Small intestine (tissue), 7 donors: Measurements from ENCODE around the gene SREBF1. TPM values are rescaled to one million over a fixed set of nuclear protein-coding genes. Genes with fewer than 3 reads are reported as not detected.

Experiments
- DNase-seq, 2 donors: peaks; one replicate each; pipeline versions ENCODE4 v3.0.0 to v3.0.0-alpha.2; 2013
- FAIRE-seq: peaks from 2 replicates; lab custom pipeline; 2012; peaks lifted over from hg19 to GRCh38; lab: Jason Lieb, UNC
- H3K27ac ChIP-seq, 3 donors: one replicate each; pipeline ENCODE4 v1.5.1; 2013; ENCODE audit warnings: low read length in 2 of 3, mild to moderate bottlenecking in 2 of 3, control low read depth in 1 of 3, inconsistent platforms in 1 of 3, low read depth in 1 of 3, moderate library complexity in 1 of 3
- H3K27me3 ChIP-seq, 3 donors: one replicate each; pipeline ENCODE4 v1.6.1; 2013; ENCODE audit warnings: low read length in 3 of 3, inconsistent platforms in 1 of 3; ENCODE audit not compliant: control insufficient read depth in 3 of 3, insufficient read depth in 3 of 3
- H3K36me3 ChIP-seq, 3 donors: one replicate each; pipeline ENCODE4 v1.6.1; 2013; ENCODE audit warnings: low read length in 3 of 3, inconsistent platforms in 1 of 3, low read depth in 1 of 3, mild to moderate bottlenecking in 1 of 3, moderate library complexity in 1 of 3; ENCODE audit not compliant: control insufficient read depth in 3 of 3, insufficient read depth in 2 of 3
- H3K4me1 ChIP-seq, 3 donors: one replicate each; pipeline ENCODE4 v1.6.1; 2013; ENCODE audit warnings: low read length in 2 of 3, inconsistent platforms in 1 of 3, low read depth in 1 of 3, mild to moderate bottlenecking in 1 of 3, moderate library complexity in 1 of 3; ENCODE audit not compliant: control insufficient read depth in 3 of 3, insufficient read depth in 2 of 3
- H3K4me3 ChIP-seq, 3 donors: one replicate each; pipeline ENCODE4 v1.5.1; 2013; ENCODE audit warnings: low read length in 3 of 3, control low read depth in 1 of 3, inconsistent platforms in 1 of 3, low read depth in 1 of 3, mild to moderate bottlenecking in 1 of 3, moderate library complexity in 1 of 3
- H3K9me3 ChIP-seq, 2 donors: one replicate each; pipeline ENCODE4 v1.6.1; 2013; ENCODE audit warnings: low read depth in 1 of 2, low read length in 1 of 2; ENCODE audit not compliant: control insufficient read depth in 2 of 2, insufficient read depth in 1 of 2
- WGBS, 3 donors: extraction: QIAGEN DNeasy Blood & Tissue Kit; methylation state at CpG; one replicate each; pipeline ENCODE4 v1.1.7; 2013; 5-methylcytosine and 5-hydroxymethylcytosine counted together
- polyA plus RNA-seq, 4 donors: library from polyadenylated mRNA; stranded (reverse) in 3 of 4; unstranded in 1 of 4; fragments of 200-250 nt in 3 of 4; fragments of 120-200 nt in 1 of 4; gene quantifications; one replicate each; pipeline versions ENCODE4 v1.2.1 to v1.2.3, GENCODE V29; 2013
- donor health status: healthy with polysubstance abuse.
- donor health status: control.
- donor health status: control.
- donor health status: Bipolar disorder and iron deficiency.
- donor health status: healthy.

Gene SREBF1
- polyA plus RNA-seq, 4 donors: 71.6 to 155 (median 105) TPM

DNA sequence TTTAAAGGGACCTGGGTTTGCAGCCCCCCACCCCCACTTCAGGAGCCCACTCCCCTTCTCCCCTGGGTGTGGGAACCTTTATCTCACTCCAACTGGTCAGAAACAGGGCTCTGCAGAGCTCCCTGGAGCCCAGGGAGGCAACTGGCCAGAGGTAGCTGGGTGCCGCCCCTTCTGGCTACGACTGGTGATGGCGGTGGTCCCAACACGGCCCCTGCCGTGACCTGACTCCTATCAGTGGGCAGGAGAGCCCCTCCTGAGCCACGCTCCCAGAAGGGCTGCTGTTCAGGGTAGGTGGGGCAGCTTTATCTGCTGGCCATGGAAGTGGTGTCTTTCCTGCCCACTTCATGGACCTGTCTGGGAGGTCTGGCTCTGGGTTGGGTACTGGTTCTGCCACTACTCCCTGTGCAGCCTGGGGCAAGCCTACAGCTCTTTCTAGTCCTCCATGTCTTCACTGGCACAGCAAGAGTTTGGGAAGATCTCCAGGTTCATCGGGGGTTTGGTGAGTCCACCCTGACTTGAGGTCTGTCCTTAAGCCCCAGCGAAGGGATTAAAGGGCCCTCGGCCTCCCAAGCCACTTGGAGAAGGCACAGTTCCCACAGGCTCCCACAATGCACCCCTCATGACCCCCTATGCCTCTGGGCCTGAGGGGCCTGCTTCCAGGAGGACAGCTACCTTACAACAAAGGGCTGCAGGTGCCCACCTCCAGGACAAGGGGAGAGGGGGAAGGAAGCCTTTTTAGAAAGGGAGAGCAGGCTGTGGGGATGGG is 5.5 kb upstream of the SREBF1 start:
- Histone ChIP-seq H3K36me3 (peaks cover 0 to 19% (median 0%) of the 10 kb centered on the region in 3 donors), H3K4me1 (peaks cover 2 to 42% (median 6%) of the 10 kb centered on the region in 3 donors), H3K4me3 (no peak overlapping the region), H3K27me3 (no peaks in the 10 kb centered on the region), H3K9me3 (no peaks in the 10 kb centered on the region), H3K27ac (peak overlapping the region in 2 of 3 donors; percentile 96 to 98)
- 77 to 81% (median 80%) methylated on average over 7 to 9 of the region's 9 CpGs for WGBS, 3 donors
- DNase-seq: no peak
- no peak for FAIRE-seq

DNA sequence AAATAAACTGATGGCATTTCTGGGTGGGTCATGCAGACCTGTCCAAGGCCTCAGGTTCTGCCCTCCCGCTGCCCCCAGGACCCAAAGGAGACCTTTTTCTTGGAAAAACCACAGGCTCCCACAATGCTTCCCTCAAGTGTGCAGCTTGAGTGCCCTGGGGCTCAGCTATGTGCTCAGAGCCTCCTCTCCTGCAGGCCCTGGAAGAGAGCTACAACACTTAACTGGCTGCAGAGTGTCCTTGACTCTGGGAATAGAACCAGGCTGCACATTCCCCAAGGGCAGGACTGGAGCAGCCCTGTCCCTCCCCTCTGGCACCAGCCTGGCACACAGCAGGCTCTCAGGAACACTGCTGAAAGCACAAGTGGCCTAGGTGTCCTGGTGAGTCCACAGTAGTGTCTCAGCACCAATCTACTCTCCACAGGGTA is 4.8 kb upstream of the SREBF1 start:
- DNase-seq: no peak
- WGBS, 3 donors: 77 to 93% (median 86%) methylated on average over 1 of the region's 1 CpG
- Histone ChIP-seq H3K4me3 (no peak overlapping the region), H3K27me3 (no peaks in the 10 kb centered on the region), H3K27ac (peak overlapping the region; percentile 96 to 98 (median 98)), H3K9me3 (no peaks in the 10 kb centered on the region), H3K36me3 (peaks cover 0 to 12% (median 0%) of the 10 kb centered on the region in 3 donors), H3K4me1 (peaks cover 5 to 41% (median 6%) of the 10 kb centered on the region in 3 donors)
- FAIRE-seq: no peak

DNA sequence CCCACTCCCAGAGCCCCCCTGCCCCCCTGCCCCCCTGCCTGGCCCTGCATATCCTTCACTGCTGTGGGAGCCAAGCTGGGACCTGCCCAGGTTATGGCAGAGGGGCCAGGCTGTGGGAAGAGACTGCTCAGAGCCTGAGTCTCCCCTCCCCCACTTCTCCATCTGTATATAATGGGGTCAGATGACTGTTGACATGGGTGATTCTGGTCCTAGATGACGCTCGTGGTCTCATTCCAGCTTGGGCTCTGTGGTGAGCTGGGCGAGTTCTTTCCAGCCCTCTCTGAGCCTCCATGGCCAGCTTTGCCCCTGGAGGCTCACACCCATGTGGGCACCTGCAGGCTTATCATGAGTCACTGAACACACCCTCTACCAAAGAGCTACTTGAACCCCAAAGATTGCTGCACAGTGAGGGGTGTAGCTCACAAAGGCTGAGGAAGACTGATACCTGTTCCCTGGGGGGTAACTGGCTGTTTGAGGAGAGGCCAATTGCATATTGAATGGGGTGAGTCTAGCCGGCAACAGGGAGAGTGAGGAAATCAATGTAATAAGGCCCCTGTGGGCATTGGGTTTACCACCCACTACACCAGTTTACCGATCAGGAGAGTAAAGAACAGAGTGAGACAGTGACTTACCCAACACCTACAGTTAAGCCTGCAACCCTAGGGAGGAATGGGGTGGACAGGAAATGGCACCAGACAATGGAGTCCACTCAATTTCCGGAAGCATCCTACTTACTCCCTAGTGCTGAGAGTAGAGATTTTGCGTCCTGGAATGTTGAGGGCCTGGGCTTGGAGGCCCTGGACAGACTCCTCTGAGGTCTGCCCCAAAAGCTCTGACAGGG is 4.2 kb upstream of the SREBF1 start:
- Histone ChIP-seq H3K4me3 (peak overlapping the region in 2 of 3 donors; percentile 27 to 48), H3K4me1 (peaks cover 5 to 41% (median 6%) of the 10 kb centered on the region in 3 donors), H3K27ac (peak overlapping the region; percentile 96 to 98 (median 98)), H3K27me3 (no peaks in the 10 kb centered on the region), H3K36me3 (peaks cover 0 to 6% (median 0%) of the 10 kb centered on the region in 3 donors), H3K9me3 (no peaks in the 10 kb centered on the region)
- FAIRE-seq: no peak
- 39 to 57% (median 46%) methylated on average over 7 of the region's 7 CpGs for WGBS, 3 donors
- DNase-seq: peak in 1 of 2 donors; percentile 57

- FAIRE-seq: no peak
- peak overlapping the region; percentile 12 to 48 (median 27) for H3K4me3 ChIP-seq
- peaks cover 0 to 7% (median 0%) of the 10 kb centered on the region in 3 donors for H3K36me3 ChIP-seq
- H3K9me3 ChIP-seq: no peaks in the 10 kb centered on the region
- H3K27me3 ChIP-seq: no peaks in the 10 kb centered on the region
- DNase-seq: peak; percentile 97 to 98
- H3K4me1 ChIP-seq: peaks cover 8 to 50% (median 11%) of the 10 kb centered on the region in 3 donors
- peak overlapping the region; percentile 96 to 98 (median 98) for H3K27ac ChIP-seq
- WGBS, 3 donors: 1 to 3% (median 2%) methylated on average over 58 to 71 of the region's 71 CpGs
Measured at GRCh38 chr17:17839791-17840707, 3.3 kb upstream of the SREBF1 start.

GRCh38 chr17:17837966-17838962 is 1.5 kb upstream of the SREBF1 start:
- H3K4me3 ChIP-seq: no peak overlapping the region
- peaks cover 0 to 19% (median 2%) of the 10 kb centered on the region in 3 donors for H3K36me3 ChIP-seq
- no peaks in the 10 kb centered on the region for H3K27me3 ChIP-seq
- peak; percentile 61 to 70 for DNase-seq
- no peak for FAIRE-seq
- peaks cover 8 to 58% (median 11%) of the 10 kb centered on the region in 3 donors for H3K4me1 ChIP-seq
- 52 to 67% (median 59%) methylated on average over 11 of the region's 11 CpGs for WGBS, 3 donors
- no peaks in the 10 kb centered on the region for H3K9me3 ChIP-seq
- peak overlapping the region; percentile 99 to 100 (median 99) for H3K27ac ChIP-seq

DNA sequence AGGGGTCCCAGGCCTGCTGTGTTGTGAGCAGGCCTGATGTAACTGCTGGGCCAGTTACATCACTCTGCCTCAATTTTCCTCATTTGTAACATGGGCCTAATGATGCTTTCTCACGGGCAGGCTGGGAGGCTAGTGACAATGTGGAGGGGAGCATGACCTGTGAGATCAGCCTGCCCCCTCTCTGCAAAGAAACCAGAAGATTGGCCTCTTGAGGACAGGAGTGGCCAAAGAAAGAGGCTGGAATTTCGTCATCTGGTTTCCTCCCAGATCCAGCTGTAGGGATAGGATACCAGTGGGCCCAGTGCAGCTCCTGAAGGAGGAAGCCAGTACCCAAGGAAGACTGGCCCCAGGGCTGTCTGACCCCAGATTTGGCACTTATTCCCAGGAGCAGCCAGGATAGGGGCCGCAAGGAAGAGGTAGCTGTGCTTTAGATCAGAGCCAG is 615 bp upstream of the SREBF1 start:
- Histone ChIP-seq H3K36me3 (peaks cover 0 to 20% (median 2%) of the 10 kb centered on the region in 3 donors), H3K27ac (peak overlapping the region; percentile 99 to 100 (median 99)), H3K9me3 (no peaks in the 10 kb centered on the region), H3K4me1 (peaks cover 8 to 58% (median 11%) of the 10 kb centered on the region in 3 donors), H3K27me3 (no peaks in the 10 kb centered on the region), H3K4me3 (peak overlapping the region in 2 of 3 donors; percentile 82 to 94)
- DNase-seq: peak; percentile 37 to 58
- WGBS, 3 donors: 51 to 63% (median 52%) methylated on average over 3 of the region's 3 CpGs
- FAIRE-seq: no peak
